Omental fat pad (tissue), 4 donors: ENCODE data around the gene BCL2L15. TPM values are rescaled to one million over a fixed set of nuclear protein-coding genes. Genes with fewer than 3 reads are reported as not detected.

Experiments used
- ATAC-seq: fragments of 150-250 bp; one replicate; pipeline ENCODE4 v1.9.1; 2016; ENCODE audit warnings: mild to moderate bottlenecking, moderate library complexity; ENCODE audit not compliant: low FRiP score
- DNase-seq: peaks from one replicate; pipeline ENCODE4 v3.0.0-alpha.2; 2019; ENCODE audit warnings: low spot score
- CTCF ChIP-seq, 3 donors: fragments of 450-650 bp; IDR thresholded peaks; one replicate each; pipeline ENCODE4 v1.5.1; 2016 to 2017; ENCODE audit warnings: antibody characterized with exemption in 3 of 3, mild to moderate bottlenecking in 3 of 3, moderate library complexity in 2 of 3
- total RNA-seq, 4 donors: library from RNA; depleted of rRNA; stranded (reverse); fragments of >200 nt; gene quantifications; one replicate each; pipeline ENCODE4 v1.1.0, GENCODE V29; 2016

Gene BCL2L15
- under 1 TPM; 0.19 to 0.63 (median 0.37) TPM for total RNA-seq

DNA sequence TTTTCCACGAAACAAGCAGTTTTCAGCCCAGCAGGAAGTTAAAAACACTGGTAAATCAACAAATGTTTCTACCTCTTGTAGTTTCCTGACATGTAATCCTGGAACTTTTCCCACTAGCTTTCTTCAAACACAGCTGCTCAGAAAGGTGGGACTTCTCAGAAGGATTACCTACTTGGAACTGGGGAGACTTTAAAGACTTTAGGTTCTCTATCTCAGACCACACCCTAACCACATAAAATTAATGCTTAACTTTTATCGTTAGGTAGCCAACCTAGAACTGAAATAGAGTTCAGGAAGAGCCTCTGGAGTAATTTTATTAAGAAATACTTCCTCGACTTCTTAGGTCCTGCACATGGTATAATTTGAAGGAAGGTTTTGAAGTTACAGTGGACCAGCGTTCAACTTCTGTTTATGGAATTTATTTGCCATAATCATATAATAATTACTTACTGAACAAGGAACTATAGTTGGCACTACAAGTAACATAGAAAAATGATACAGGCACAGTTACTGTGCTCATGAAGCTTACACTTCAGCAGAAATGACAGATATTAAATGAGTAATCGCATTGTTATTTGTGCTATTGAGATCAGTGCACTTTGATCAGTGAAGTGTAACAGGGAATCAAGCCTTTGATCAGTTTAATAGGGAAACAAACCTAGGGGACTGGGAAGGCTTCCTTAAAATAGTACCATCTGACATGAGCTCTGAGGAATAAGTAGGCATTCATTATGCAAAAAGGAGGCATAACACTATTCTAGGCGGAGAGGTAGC lies at the start of gene BCL2L15:
TSS of gene BCL2L15 (minus strand) at position 180 of the 774 bp plus-strand sequence. CDS start 206 bp downstream, outside the sequence.
- ATAC-seq (no peak), DNase-seq (no peak)
- no peak for TF ChIP-seq CTCF (IDR thresholded peaks at IDR 0.05)

DNA sequence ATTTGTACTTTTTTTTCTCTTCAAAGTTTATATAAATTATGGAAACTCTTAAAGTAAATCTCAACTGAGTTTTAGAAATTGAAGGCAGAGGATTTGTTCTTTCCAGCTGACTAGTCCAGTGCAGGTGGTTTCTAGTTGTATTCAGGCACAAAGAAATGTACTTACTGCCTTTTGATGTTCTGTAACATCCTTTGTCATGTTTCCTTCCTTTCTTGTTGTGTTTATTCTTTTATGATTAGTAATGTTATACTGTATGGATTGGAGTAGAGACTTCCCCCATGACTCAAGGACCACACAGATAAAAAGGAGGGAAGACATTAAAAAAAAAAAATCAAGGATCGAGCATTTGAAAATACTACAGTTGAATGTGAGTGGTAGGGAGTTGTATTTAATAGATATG lies 49.8 kb upstream of the BCL2L15 start:
- no peak for DNase-seq
- no peak for TF ChIP-seq CTCF (IDR thresholded peaks at IDR 0.05)
- ATAC-seq = no peak

DNA sequence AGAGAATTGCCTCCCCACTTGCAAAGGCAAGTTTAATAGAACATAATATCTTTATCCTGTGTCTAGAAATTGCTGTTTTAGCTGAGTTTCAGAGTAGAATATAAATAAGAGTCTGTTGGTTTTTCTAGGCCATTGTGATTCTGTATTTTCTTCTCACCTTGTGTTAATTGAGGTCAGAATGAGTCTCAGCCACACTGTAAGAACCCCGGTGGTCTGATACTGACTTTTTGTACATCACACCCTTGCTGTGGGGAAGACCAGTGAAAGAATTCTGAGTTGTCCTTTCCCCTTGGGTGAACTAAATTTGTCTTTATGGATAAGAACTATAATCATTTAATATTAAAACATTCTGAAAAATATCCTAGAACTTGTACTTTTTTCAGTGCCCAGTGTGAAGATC lies 48.6 kb upstream of the BCL2L15 start:
- DNase-seq (no peak), ATAC-seq (no peak)
- no peak for TF ChIP-seq CTCF (IDR thresholded peaks at IDR 0.05)

DNA sequence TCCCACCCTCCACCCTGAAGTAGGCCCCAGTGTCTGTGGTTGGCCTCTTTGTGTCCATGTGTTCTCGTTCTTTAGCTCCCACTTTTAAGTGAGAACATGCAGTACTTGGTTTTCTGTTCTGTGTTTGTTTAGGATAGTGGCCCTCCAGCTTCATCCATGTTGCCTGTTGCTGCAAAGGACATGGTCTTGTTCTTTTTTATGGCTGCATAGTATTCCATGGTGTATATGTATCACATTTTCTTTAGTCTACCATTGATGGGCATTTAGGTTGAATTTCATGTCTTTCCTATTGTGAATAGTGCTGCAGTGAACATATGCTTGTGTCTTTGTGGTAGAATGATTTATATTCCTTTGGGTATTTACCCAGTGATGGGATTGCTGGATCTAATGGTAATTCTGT lies 47.8 kb upstream of the BCL2L15 start:
- ATAC-seq = no peak
- DNase-seq = no peak
- TF ChIP-seq CTCF (IDR thresholded peaks at IDR 0.05) = no peak

DNA sequence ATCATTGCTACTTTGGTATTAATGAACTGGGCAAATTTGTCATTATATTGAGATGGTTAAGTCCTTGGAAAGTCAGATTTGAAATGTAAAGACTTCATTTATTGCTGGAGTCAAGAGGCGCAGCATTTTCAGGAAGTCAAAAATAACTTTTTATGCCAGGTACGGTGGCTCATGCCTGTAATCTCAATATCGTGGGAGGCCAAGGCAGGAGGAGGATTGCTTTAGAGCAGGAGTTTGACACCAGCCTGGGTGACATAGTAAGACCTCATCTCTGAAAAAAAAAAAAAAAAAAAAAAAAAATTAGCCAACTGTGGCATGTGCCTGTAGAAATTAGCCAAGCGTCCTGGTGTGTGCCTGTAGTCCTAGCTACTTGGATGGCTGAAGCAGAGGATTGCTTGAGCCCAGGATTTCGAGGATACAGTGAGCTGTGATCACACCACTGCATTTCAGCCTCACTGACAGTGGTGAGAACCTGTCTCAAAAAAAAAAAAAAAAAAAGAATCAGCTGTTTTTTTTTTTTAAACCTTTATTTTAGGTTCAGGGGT lies 47.2 kb upstream of the BCL2L15 start:
- no peak for DNase-seq
- ATAC-seq = no peak
- no peak for TF ChIP-seq CTCF (IDR thresholded peaks at IDR 0.05)

GRCh38 chr1:113934006-113934405 lies 46.6 kb upstream of the BCL2L15 start:
- no peak for TF ChIP-seq CTCF (IDR thresholded peaks at IDR 0.05)
- no peak for ATAC-seq
- no peak for DNase-seq

- DNase-seq (no peak), ATAC-seq (no peak)
- no peak for TF ChIP-seq CTCF (IDR thresholded peaks at IDR 0.05)
Observed at GRCh38 chr1:113931451-113931851, 44.1 kb upstream of the BCL2L15 start.
